GM12872 (cell line): Measurements from ENCODE around the gene AURKAIP1.
A peak's percentile ranks its signal among the peaks of the same experiment; 100 is the strongest.

Source experiments
- CTCF ChIP-seq: IDR thresholded peaks from 3 replicates; pipeline ENCODE4 v1.5.1; 2011; ENCODE audit warnings: low read depth, mild to moderate bottlenecking, low read length, moderate library complexity; ENCODE audit not compliant: insufficient read depth

Gene AURKAIP1

GRCh38 chr1:1346501-1346890, 28.5 kb downstream of the AURKAIP1 start:
- no peak for TF ChIP-seq CTCF

GRCh38 chr1:1345860-1346500, 29.0 kb downstream of the AURKAIP1 start:
- no peak for TF ChIP-seq CTCF

GRCh38 chr1:1345384-1345783, 29.6 kb downstream of the AURKAIP1 start:
- no peak for TF ChIP-seq CTCF

GRCh38 chr1:1344655-1345361, 30.2 kb downstream of the AURKAIP1 start:
- TF ChIP-seq CTCF = peak; percentile 33; the same call in 1 of the 3 replicates

- no peak for TF ChIP-seq CTCF
These were observed 31.1 kb downstream of the AURKAIP1 start for GRCh38 chr1:1343811-1344421.

- TF ChIP-seq CTCF = no peak
These were observed 32.4 kb downstream of the AURKAIP1 start for GRCh38 chr1:1342584-1343115.

GRCh38 chr1:1342061-1342562, 32.9 kb downstream of the AURKAIP1 start:
- TF ChIP-seq CTCF = no peak
